PFSK-1 (cell line): Measurements from ENCODE around the gene URGCP.

ENCODE experiments used
- REST ChIP-seq, 2 experiments: IDR thresholded peaks; 2 replicates each; pipeline versions ENCODE4 v1.6.1 to v1.8.0; 2011 to 2012; ENCODE audit warnings: low read depth in 2 of 2, low read length in 2 of 2, control low read depth in 1 of 2, inconsistent platforms in 1 of 2, mild to moderate bottlenecking in 1 of 2, moderate library complexity in 1 of 2; ENCODE audit not compliant: insufficient read depth in 1 of 2
- TAF1 ChIP-seq: IDR thresholded peaks from 2 replicates; pipeline ENCODE4 v1.6.1; 2012; ENCODE audit warnings: low read length, control low read depth, borderline replicate concordance; ENCODE audit not compliant: insufficient read depth

- TF ChIP-seq REST (IDR thresholded peaks at IDR 0.05; ENCODE audit: insufficient read depth in 1 of 2, low read depth in 2 of 2, low read length in 2 of 2) = no peak
- no peak for TF ChIP-seq TAF1
These were observed 33.1 kb downstream of the URGCP start for GRCh38 chr7:43873300-43873699.
